Posterior cingulate gyrus (tissue), 11 donors: ENCODE data around the gene BFAR.
"Not testable (repeated sequence)": the region's sequence is repeated elsewhere in the genome, so short reads cannot be mapped to it uniquely, and the experiment has no call there.

Experiments used
- DNase-seq, 10 donors: peaks; one replicate each; pipeline versions ENCODE4 v3.0.0 to v3.0.0-alpha.2; 2020 to 2021; ENCODE audit warnings: mixed read lengths in 3 of 10
- intact Hi-C: fragments of 100-400 bp; cut with DNase I; formaldehyde crosslinking; loops from one replicate; pipeline ENCODE4 v1.15.1; 2023

Gene BFAR

DNA sequence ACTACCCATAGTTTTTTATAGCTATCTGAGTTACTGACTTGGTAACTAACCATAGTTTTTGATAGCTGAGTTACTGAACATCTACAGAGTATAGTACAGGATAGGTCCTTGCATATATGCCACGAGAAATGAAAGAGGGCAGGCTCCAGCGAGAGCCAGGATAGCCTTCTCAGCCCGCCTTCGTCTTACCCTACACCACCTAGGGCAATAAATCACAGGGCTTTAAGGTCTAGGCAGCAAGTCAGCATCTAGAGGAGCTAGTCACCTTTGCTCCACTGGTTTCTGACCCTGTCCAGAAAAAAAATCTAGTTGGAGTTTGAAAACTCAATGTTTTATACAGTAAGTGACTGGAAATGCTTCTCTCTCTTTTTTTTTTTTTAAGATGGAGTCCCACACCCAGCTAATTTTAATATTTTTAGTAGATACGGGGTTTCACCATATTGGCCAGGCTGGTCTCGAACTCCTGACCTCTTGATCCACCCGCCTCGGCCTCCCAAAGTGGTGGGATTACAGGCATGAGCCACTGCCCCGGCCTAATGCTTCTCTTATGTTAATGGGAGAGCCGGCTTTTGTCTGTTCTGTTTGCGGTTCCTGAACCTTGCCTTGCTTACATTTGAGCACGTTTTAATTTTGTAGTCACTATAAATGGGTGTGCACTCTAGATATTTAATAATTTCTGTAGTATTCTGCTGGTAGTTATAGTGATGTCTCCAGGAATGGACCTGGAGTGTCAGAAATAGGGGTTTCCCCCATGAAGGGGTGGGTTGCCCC, 2.8 kb downstream of the BFAR start:
- intact Hi-C loops = loop anchor here (10.0 kb wide), 1 partner anchor 331 kb away; no protein-coding TSS in a partner anchor
- DNase-seq = peak in 1 of 10 donors; percentile 12

DNA sequence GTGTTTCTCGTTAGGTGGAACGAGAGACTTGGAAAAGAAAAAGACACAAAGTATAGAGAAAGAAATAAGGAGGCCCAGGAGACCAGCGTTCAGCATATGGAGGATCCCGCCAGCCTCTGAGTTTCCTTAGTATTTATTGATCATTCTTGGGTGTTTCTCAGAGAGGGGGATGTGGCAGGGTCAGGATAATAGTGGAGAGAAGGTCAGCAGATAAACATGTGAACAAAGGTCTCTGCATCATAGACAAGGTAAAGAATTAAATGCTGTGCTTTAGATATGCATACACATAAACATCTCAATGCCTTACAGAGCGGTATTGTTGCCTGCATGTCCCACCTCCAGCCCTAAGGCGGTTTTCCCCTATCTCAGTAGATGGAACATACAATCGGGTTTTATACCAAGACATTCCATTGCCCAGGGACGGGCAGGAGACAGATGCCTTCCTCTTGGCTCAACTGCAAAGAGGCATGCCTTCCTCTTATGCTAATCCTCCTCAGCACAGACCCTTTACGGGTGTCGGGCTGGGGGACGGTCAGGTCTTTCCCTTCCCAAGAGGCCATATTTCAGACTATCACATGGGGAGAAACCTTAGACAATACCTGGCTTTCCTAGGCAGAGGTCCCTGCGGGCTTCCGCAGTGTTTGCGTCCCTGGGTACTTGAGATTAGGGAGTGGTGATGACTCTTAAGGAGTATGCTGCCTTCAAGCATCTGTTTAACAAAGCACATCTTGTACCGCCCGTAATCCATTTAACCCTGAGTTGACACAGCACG, 3.6 kb downstream of the BFAR start:
- peak in 2 of 10 donors; percentile 27 to 35 for DNase-seq
- intact Hi-C loops = loop anchor here (10.0 kb wide), 1 partner anchor 332 kb away; no protein-coding TSS in a partner anchor

DNA sequence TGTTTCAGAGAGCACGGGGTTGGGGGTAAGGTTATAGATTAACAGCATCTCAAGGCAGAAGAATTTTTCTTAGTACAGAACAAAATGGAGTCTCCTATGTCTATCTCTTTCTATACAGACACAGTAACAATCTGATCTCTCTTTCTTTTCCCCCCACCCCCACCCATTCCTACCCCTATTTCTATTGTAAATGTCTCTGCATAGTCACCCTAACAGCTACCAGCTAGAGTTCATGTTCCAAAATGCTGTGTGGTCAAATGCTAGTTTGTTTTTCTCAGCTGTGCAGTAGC, 4.1 kb downstream of the BFAR start:
- DNase-seq = not testable (repeated sequence)
- intact Hi-C loops = loop anchor here (10.0 kb wide), 1 partner anchor 332 kb away; no protein-coding TSS in a partner anchor

DNA sequence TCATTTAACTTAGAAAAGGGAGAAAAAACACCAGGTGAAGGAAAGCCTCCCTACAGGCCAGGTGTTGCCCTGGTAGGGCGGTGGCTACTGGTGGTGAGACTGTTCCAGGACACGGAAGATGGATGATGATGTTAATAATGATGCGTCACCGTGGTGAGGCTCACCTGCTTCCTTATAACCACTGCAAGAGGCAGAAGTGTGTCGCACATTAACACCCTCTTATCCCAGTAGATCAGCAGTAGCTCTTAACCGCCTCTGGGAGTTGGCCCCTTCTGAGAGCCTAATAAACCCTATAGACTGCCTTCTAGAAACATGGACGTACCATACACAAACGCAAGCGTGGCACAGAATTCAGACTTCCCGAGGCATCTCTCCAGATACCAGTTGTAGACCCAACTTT, 7.8 kb downstream of the BFAR start:
- peak in 2 of 10 donors; percentile 1 to 11 for DNase-seq
- intact Hi-C loops = no loop called here

DNA sequence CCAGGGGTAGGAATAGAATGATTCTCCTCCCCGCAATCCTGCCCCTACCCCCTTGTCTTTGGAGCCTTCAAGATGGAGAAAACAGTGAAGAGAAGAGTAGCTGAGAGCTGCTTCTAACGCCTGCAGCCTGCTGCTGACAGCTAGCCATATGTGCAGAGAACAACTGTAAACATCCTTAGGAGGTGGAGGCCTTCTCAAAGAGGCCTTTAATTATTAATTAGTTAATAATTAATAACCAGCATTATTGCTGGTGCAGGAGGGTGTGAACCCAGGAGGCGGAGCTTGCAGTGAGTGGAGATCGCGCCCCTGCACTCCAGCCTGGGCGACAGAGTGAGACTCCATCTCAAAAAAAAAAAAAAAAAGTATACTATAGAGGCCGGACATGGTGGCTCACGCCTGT, 8.5 kb downstream of the BFAR start:
- peak in 1 of 10 donors; percentile 36 for DNase-seq
- intact Hi-C loops = no loop called here

- peak in 2 of 10 donors; percentile 52 to 56 for DNase-seq
Observed at GRCh38 chr16:14641926-14642325, 9.2 kb downstream of the BFAR start.

DNA sequence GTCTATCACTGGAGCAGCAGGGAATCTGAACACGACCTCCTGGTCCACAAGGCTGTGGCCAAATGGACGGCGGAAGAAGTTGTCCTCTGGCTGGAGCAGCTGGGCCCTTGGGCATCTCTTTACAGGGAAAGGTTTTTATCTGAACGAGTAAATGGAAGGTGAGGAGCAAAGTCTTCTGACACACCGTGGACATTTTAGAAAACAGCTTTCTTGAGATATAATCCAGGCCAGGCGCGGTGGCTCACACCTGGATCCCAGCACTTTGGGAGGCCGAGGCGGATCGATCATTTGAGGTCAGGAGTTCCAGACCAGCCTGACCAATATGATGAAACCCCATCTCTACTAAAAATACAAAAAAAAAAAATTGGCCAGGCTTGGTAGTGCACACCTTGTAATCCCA, 17.1 kb downstream of the BFAR start:
- intact Hi-C loops = no loop called here
- peak in 2 of 10 donors; percentile 48 to 56 for DNase-seq

More at GRCh38 chr16:14641926-14642325, 9.2 kb downstream of the BFAR start:
- intact Hi-C loops = no loop called here

DNA sequence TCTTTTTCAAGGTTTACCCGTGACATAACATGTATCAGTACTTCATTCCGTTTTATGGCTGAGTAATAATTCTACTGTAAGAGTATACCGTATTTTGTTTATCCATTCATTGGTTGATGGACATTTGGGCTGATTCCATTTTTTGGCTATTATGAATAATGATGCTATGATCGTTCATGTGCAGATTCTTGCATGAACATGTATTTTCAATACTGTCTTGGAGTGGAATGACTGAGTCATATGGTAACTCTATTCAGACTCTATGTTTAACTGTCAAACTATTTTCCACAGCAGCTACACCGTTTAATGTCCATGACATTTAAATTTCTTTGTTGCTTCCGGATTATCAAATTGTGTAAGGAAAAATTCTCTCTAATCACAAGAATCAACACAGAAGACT, 17.9 kb downstream of the BFAR start:
- intact Hi-C loops = no loop called here
- no peak for DNase-seq

DNA sequence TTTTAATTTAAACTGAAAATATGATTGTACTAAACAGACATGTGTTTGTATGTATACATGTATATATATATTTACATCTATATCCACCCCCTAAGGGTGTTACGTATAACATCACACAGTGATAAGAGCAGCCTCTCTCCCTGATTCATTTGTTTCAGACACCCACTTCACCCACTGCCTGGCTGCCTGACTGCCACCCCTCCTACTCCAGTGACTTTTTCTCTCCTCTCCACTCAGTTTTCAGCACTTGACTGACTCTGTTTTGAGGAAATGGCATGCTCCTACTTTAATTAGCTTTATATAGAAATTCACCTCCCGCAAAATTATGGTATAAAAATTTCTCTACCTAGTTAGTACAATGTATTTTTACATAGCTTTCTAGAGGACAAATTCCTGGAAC, 20.0 kb downstream of the BFAR start:
- intact Hi-C loops = no loop called here
- DNase-seq = peak in 1 of 10 donors; percentile 44

- intact Hi-C loops = no loop called here
- DNase-seq = no peak
Observed at GRCh38 chr16:14658063-14658462, 25.3 kb downstream of the BFAR start.

DNA sequence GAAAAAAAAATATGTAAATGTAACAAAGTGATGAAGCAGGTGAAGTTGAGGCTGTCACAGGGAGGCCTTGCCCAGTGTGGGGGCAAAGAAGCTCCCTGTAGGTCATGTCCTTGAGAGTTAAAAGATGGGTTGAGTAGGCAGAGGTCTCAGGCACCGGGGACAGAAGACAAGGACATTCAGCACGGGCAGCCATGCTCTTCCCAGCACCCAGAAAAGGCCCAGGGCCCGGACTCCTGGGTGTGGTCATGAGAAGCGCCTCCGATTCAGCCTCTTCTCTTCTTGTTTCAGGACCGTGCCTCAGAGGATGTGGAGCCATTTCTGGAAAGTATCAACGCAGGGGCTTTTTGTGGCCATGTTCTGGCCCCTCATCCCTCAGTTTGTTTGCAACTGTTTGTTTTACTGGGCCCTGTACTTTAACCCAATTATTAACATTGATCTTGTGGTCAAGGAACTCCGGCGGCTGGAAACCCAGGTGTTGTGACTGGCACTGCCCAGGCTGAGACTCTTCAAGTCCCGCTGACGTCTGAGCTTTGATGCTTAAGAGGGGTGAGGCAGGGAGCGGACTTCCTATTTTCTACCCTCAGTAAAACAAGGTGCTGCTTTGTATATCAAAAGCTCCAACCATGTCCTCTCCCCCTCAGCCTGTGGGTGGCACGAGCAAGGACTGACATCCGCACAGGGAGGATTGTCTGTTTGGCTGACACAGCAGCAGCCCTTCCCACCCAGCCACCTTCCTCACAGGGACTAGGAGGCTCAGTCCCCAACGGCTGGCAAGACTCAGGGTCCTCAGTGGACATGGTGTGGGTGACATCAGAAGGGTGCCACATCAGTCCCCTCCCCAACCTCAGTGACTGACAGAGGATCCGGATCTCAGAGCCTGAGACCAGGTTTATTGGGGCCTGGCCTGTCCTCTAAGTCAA, 34.9 kb downstream of the BFAR start:
- intact Hi-C loops = no loop called here
- peak in 1 of 10 donors; percentile 57 for DNase-seq

DNA sequence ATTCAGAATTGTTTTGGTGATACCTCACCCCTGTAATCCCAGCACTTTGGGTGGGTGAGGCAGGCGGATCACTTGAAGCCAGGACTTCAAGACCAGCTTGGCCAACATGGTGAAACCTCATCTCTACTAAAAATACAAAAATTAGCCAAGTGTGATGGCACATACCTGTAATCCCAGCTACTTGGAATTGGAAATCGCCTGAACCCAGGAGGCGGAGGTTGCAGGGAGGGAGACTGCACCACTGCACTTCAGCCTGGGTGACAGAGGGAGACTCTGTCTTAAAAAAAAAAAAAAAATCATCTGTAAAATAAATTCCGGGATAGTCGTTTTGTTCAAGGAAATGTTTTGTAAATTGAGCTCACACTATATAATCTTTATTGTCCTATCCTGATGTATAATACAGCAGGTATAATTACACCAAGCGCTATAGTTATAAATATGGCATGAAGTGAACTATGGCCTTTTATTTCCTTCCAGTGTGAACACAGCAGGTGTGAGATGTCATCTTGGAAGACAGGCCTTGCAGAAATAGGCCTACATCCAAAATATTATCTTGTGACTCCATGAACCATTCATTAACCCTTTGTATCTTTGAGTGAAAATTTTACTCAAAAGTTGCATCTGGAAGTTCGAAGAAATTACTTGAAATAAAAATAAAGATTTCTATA, 35.9 kb downstream of the BFAR start:
- peak in 1 of 10 donors; percentile 9 for DNase-seq
- intact Hi-C loops = no loop called here

DNA sequence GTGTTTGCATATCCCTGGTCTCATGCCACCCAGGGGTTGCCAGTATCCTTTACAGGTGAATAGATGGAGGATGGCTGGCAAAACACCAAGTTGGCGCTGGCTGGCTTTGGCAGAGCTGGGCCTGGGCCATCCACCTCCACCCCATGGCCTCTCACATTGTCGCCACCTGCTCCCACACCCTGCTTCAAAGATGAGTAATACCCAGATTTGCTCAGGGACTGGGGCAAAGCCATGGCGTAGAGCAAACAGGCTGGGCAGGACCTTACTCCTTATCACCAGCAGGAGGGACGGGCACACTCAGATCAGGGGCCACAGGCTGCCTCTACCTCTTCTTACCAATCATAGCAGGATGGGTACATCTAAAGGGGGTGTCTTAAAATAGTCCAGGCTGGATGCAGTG, 37.0 kb downstream of the BFAR start:
- DNase-seq = peak in 1 of 10 donors; percentile 77
- intact Hi-C loops = no loop called here

- intact Hi-C loops = no loop called here
- DNase-seq = peak in 1 of 10 donors; percentile 6
Observed at GRCh38 chr16:14672403-14672971, 39.7 kb downstream of the BFAR start.

DNA sequence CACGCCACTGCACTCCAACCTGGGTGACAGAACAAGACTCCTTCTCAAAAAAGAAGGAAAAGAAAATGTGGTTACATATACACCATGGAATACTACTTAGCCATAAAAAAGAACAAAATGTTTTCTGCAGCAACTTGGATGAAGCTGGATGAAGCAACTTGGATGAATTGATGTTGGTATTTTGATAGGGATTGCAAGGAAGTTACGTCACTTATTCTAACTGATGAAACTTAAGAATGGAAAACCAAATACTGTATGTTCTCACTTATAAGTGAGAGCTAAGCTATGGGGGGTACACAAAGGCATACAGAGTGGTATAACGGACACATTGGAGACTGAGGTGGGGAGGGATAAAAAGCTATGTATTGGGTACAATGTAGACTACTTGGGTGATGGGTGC, 43.9 kb downstream of the BFAR start:
- DNase-seq = no peak
- intact Hi-C loops = no loop called here

- intact Hi-C loops = no loop called here
Observed at GRCh38 chr16:14677627-14678026, 44.9 kb downstream of the BFAR start.

GRCh38 chr16:14678748-14679497, 46.2 kb downstream of the BFAR start:
- DNase-seq = peak in 1 of 10 donors; percentile 2
- intact Hi-C loops = no loop called here

More at GRCh38 chr16:14677627-14678026, 44.9 kb downstream of the BFAR start:
- no peak for DNase-seq

DNA sequence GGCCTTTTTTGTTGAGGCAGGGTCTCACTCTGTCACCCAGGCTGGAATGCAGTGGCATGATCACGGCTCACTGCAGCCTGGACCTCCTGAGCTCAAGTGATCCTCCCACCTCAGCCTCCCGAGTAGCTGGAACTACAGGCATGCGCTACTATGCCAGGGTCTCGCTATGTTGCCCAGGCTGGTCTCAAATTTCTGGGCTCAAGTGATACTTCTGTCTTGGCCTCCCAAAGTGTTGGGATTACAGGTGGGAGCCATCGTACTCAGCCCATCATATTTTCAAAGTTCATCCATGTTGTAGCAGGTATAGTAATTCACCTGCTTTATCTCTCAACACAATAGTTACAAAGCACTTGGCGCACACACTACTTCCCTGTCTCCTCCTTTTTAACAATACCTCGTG, 47.6 kb downstream of the BFAR start:
- peak in 1 of 10 donors; percentile 25 for DNase-seq
- intact Hi-C loops = not testable (repeated sequence)

- intact Hi-C loops = no loop called here
- peak in 1 of 10 donors; percentile 29 for DNase-seq
Observed at GRCh38 chr16:14681115-14681514, 48.4 kb downstream of the BFAR start.
